NCI-H2029 treated with DMSO at 0.1 percent for 48 hours (cell line): Measurements from ENCODE around the gene PATL2.
"Not testable (repeated sequence)": the region's sequence is repeated elsewhere in the genome, so short reads cannot be mapped to it uniquely, and the experiment has no call there.

ENCODE experiments used
- DNase-seq: peaks from one replicate; lab custom pipeline; 2025; lab: John Stamatoyannopoulos, UW

Gene PATL2

GRCh38 chr15:44711096-44711742 is at the start of gene PATL2, which contains the start of gene B2M:
PATL2 (minus strand) TSS chr15:44711323; CDS start chr15:44676490, 34,833 bp downstream.
B2M (plus strand) TSS chr15:44711517; CDS start chr15:44711547, 30 bp downstream.
- peak; percentile 53 for DNase-seq

GRCh38 chr15:44753345-44753744 is 42.2 kb upstream of the PATL2 start:
- no peak for DNase-seq

- not testable (repeated sequence) for DNase-seq
Measured at GRCh38 chr15:44743454-44743853, 32.3 kb upstream of the PATL2 start.

- not testable (repeated sequence) for DNase-seq
Measured at GRCh38 chr15:44739222-44739847, 28.2 kb upstream of the PATL2 start.

GRCh38 chr15:44738340-44738984 is 27.3 kb upstream of the PATL2 start:
- peak; percentile 0 for DNase-seq

GRCh38 chr15:44736181-44736765 is 25.1 kb upstream of the PATL2 start, which contains the start of gene TRIM69:
TRIM69 (plus strand) TSS chr15:44736528; CDS start chr15:44736705, 177 bp downstream.
- no peak for DNase-seq

- no peak for DNase-seq
Measured at GRCh38 chr15:44735482-44736180, 24.5 kb upstream of the PATL2 start.

- no peak for DNase-seq
Measured at GRCh38 chr15:44734839-44735481, 23.8 kb upstream of the PATL2 start.

GRCh38 chr15:44729408-44730127 is 18.4 kb upstream of the PATL2 start:
- no peak for DNase-seq

- DNase-seq, result peak; percentile 38
Measured at GRCh38 chr15:44728576-44729407, 17.7 kb upstream of the PATL2 start.

- not testable (repeated sequence) for DNase-seq
Measured at GRCh38 chr15:44728232-44728575, 17.1 kb upstream of the PATL2 start.

GRCh38 chr15:44727485-44728231 is 16.5 kb upstream of the PATL2 start:
- DNase-seq, result no peak

- no peak for DNase-seq
Measured at GRCh38 chr15:44726568-44727484, 15.7 kb upstream of the PATL2 start.

- DNase-seq, result no peak
Measured at GRCh38 chr15:44726136-44726535, 15.0 kb upstream of the PATL2 start.

- no peak for DNase-seq
Measured at GRCh38 chr15:44722011-44722410, 10.9 kb upstream of the PATL2 start.

- no peak for DNase-seq
Measured at GRCh38 chr15:44720460-44721176, 9.5 kb upstream of the PATL2 start.

- not testable (repeated sequence) for DNase-seq
Measured at GRCh38 chr15:44720000-44720435, 8.9 kb upstream of the PATL2 start.
